HG03060 (cell line): Measurements from ENCODE around the gene AHDC1.
"Not testable (repeated sequence)": the region's sequence is repeated elsewhere in the genome, so short reads cannot be mapped to it uniquely, and the experiment has no call there.

ENCODE experiments used
- ATAC-seq: cut with Tn5 transposase; IDR thresholded peaks from one replicate; pipeline ENCODE4 v1.9.1; 2021; ENCODE audit warnings: low read depth, moderate number of reproducible peaks; ENCODE audit not compliant: unreplicated experiment

The AHDC1 gene, protein sequence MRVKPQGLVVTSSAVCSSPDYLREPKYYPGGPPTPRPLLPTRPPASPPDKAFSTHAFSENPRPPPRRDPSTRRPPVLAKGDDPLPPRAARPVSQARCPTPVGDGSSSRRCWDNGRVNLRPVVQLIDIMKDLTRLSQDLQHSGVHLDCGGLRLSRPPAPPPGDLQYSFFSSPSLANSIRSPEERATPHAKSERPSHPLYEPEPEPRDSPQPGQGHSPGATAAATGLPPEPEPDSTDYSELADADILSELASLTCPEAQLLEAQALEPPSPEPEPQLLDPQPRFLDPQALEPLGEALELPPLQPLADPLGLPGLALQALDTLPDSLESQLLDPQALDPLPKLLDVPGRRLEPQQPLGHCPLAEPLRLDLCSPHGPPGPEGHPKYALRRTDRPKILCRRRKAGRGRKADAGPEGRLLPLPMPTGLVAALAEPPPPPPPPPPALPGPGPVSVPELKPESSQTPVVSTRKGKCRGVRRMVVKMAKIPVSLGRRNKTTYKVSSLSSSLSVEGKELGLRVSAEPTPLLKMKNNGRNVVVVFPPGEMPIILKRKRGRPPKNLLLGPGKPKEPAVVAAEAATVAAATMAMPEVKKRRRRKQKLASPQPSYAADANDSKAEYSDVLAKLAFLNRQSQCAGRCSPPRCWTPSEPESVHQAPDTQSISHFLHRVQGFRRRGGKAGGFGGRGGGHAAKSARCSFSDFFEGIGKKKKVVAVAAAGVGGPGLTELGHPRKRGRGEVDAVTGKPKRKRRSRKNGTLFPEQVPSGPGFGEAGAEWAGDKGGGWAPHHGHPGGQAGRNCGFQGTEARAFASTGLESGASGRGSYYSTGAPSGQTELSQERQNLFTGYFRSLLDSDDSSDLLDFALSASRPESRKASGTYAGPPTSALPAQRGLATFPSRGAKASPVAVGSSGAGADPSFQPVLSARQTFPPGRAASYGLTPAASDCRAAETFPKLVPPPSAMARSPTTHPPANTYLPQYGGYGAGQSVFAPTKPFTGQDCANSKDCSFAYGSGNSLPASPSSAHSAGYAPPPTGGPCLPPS (N-terminal part only)

DNA sequence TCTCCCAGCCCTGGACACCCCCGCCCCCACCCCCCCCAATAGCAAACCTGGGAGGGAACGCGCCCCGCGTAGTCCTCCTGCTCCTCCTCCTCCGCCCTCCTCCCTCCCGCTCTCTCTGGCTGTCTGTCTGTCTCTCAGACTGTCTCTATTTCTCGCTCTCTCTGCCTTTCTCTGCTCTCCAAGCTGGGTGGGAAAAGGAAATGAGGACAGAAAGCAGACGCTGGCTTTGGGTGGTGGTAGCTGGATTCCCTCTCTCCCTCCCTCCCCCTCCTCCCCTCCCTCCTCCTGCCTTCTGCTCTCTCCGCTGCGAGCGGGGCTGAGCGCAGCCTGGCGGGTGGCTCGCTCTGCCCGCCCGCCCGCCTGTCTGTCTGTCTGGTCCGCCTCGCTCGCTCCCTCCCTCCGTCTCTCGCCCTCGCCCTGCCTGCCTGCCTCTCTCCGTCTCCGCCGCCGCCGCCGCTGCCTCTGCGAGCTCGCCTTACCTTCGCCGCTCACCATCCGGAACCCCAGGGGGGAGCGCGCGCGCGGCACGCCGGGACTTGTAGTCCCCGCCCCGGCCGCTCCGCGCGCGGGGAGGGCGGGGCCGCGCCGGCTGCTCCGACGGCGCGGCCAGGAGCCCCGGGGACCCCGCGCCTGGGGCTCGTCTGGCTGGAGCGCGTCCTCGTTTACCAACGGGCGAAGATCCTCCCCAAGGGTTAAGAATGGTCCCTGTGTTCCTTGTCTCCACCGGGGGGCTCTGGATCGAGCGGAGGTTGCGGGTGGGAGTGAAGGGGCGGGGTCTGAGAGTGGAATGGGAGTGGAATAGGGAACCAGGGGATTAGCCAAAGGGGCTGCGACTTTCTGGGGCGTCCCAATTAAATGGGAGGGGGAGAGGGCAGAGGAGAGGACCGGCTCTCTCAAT is at the start of gene AHDC1:
Gene AHDC1 (minus strand): TSS at position 464 of the 898 bp plus-strand sequence. CDS start 52,029 bp downstream, outside the sequence.
- ATAC-seq: no peak

DNA sequence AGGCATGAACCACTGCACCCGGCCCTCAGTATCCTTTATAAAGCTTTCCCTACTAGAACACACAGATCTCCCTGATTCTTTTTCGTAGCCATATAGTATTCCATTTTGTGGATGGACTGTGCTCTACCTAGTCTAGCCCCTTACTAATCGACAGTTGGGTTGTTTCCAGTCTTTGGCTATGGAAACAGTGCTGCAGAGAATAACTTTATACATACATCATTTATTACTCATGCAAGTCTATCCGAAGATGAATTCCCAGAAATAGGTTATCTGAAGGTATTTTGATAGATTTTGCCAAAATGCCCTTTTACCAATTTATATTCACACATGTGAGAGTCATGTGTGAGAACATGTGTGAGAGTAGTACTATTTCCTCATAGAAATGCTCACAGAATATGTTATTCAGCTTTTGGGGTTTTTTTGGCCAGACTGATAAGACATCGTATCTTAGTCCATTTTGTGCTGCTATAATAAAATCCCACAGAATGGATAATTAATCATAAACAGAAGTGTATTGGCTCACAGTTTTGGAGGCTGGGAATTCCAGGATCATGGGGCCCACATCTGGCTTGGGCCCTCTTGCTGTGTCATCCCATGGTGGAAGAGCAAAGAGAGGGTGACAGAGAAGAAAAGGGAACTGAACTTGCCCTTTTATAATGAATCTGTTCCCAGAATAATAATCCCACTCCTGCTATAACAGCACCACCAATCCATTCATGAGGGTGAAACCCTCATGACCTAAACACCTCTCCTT is 48.3 kb upstream of the AHDC1 start:
- ATAC-seq: no peak

GRCh38 chr1:27650539-27651175 is 46.7 kb upstream of the AHDC1 start:
- no peak for ATAC-seq

DNA sequence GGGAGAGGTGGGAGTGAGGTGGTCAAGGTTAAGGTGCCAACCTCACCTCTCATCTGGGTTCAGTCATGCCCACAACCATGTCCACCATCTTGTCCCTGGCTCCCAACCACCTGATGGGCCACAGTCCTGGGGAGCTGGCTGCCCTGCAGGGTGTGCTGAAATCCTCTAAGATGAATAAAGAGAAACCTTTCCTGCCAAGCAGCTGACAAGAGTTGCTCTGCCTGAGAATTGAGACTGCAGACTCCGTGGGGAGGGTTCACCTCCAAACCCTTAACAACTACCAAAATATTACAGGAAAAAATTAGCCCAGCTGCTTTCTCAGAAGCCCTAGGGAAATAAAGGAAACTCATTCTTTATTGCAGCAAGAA is 46.2 kb upstream of the AHDC1 start:
- no peak for ATAC-seq

DNA sequence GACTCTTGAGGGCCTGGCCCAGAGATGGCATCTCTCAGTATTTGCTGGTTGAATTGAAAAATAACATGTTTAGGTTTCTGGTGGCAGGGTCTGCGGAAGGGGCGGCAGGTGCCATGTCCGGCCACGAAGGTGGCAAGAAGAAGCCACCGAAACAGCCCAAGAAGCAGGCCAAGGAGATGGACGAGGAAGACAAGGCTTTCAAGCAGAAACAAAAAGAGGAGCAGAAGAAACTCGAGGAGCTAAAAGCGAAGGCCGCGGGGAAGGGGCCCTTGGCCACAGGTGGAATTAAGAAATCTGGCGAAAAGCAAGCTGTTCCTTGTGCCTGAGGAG is 45.3 kb upstream of the AHDC1 start:
- no peak for ATAC-seq

- ATAC-seq: no peak
Measured at GRCh38 chr1:27648602-27649305, 44.8 kb upstream of the AHDC1 start.

GRCh38 chr1:27647328-27647727 is 43.4 kb upstream of the AHDC1 start:
- ATAC-seq: no peak

GRCh38 chr1:27646676-27647075 is 42.7 kb upstream of the AHDC1 start:
- no peak for ATAC-seq

GRCh38 chr1:27645071-27645415 is 41.1 kb upstream of the AHDC1 start:
- ATAC-seq: no peak

- no peak for ATAC-seq
Measured at GRCh38 chr1:27644369-27645070, 40.6 kb upstream of the AHDC1 start.

DNA sequence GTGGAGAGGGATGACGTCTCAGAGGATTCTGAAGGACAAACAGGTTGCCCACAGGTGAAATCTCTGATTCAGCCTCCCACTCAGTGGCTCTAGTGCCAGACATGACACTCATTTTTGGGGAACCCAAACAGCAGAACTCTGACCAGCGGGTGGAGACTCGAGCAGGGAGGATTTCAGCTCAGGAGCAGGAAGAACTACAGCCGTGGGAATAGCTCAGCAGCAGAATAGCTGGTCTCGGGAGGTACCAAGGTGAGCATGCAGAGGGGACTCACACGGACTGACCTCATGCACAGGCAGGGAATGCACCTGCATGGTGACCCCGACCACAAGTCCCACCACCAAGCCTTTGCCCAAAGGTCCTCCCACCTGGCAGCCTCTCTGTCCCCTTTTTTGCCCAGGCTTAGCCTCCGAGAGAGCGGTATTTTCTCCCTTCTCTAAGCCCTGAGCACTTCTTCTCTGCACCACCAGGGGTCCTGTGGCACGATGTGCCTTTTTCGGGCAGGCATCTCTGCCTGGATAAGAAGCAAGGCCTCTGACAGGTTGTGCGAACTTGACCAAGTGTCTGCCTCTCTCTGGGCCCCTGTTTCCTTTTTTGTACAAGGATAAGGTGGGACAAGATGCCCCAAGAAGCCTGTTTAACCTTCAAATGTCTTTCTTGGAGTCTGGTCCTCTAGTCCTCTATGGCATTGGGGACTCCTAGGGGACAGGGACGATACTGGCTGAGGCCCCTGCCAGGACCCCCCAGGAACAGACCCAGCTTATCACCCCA is 39.8 kb upstream of the AHDC1 start:
- no peak for ATAC-seq

DNA sequence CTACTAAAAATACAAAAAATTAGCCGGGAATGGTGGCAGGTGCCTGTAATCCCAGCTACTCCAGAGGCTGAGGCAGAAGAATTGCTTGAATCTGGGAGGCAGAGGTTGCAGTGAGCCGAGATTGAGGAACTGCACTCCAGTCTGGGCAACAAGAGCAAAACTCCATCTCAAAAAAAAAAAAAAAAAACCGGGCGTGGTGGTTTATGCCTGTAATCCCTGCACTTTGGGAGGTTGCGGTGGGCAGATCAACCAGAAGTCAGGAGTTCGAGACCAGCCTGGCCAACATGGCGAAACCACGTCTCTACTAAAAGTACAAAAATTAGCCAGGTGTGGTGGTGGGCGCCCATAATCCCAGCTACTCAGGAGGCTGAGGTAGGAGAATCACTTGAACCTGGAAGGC is 36.6 kb upstream of the AHDC1 start:
- not testable (repeated sequence) for ATAC-seq

DNA sequence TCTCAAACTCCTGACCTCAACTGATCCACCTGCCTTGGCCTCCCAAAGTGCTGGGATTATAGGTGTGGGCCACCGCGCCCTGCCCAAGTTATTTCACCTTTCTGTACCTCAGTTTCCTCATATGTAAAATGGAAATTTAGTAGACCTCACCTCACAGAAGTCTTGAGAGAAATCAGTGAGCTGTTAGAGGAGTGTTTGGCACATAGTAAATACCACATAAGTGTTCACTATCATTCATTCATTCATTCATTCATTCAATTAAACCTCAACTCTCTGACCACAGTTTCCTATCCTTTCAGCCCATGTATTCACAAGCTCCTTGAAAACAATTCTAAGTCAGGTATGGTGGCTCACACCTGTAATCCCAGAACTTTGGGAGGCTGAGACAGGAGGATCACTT is 34.9 kb upstream of the AHDC1 start:
- ATAC-seq: no peak

GRCh38 chr1:27638047-27638734 is 34.2 kb upstream of the AHDC1 start:
- no peak for ATAC-seq

DNA sequence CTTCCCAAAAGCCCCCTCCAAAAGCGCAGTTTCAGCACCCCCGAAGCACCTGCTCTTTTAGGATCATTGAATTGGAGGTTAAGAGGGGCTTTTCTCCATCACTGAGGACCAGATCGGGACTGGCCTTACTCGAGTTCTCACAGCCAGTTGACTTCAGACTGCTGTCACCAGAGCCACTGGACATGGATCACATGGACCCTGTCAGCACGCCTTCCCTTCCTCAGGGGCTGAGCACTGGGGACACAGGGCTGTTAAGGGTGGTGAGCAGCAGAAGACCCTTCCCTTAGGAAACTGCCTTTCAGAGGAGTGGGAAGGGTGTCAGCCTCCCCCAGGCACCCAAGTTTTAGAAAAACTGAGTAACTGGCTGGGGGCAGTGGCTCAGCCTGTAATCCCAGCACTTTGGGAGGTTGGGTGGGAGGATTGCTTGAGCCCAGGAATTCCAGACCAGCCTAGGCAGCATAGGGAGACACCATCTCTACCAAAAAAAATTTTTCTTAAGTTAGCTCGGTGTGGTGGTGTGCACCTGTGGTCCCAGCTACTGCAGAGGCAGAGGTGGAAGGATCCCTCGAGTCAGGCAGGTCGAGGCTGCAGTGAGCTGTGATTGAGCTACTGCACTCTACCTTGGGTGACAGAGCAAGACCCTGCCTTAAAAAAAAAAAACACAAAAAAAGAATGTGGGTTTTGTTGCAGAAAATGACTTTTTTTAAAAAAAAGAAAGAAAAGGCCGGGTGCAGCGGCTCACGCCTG is 31.6 kb upstream of the AHDC1 start:
- no peak for ATAC-seq

GRCh38 chr1:27634985-27635367 is 31.0 kb upstream of the AHDC1 start, which contains the start of gene FGR:
FGR (minus strand) TSS chr1:27635185; CDS start chr1:27623916, 11,269 bp downstream.
- ATAC-seq: no peak
